HG03354 (cell line): ENCODE data around the gene HAPSTR1.
A peak's percentile ranks its signal among the peaks of the same experiment; 100 is the strongest.
"Not testable (repeated sequence)": the region's sequence is repeated elsewhere in the genome, so short reads cannot be mapped to it uniquely, and the experiment has no call there.

Experiments used
- ATAC-seq: cut with Tn5 transposase; IDR thresholded peaks from one replicate; pipeline ENCODE4 v1.9.1; 2021; ENCODE audit warnings: mild to moderate bottlenecking; ENCODE audit not compliant: unreplicated experiment, poor library complexity, severe bottlenecking

The HAPSTR1 gene, protein sequence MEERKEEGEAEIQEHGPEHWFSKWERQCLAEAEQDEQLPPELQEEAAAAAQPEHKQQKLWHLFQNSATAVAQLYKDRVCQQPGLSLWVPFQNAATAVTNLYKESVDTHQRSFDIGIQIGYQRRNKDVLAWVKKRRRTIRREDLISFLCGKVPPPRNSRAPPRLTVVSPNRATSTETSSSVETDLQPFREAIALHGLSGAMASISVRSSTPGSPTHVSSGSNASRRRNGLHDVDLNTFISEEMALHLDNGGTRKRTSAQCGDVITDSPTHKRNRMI

GRCh38 chr16:9090960-9091866 is at the start of gene HAPSTR1:
TSS of gene HAPSTR1 (plus strand) at chr16:9091644. CDS start at chr16:9092045, 401 bp downstream.
- peak; percentile 90 for ATAC-seq

GRCh38 chr16:9042533-9042932 is 48.9 kb upstream of the HAPSTR1 start:
- ATAC-seq = no peak

DNA sequence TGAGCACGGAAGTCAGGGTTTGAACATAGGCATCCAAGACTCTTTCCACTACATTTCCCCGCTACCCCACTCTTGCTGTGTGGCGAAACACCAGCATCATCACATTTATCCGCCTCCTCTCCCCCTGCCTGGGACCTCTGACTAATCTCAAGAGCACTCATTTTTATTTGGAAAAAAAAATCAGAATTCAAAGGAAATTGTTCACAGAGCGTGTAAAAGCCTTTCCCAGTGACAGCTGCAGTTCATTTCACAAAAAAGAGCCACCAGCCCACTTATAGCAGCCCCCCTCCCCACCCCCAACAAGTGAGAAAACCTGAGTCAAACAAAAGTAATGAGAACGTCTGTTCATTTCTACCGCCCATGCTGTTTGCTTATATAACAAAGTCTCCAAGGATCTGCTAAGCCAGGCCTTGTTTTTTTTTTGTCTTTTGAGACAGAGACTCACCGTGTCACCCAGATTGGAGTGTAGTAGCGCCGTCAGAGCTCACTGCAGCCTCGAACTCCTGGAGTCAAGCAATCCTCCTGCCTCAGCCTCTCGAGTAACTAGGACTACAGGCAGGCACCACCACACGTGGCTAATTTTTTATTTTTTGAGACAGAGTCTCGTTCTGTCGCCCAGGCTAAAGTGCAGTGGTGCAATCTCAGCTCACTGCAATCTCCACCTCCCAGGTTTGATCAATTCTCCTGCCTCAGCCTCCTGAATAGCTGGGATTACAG is 48.3 kb upstream of the HAPSTR1 start:
- no peak for ATAC-seq

DNA sequence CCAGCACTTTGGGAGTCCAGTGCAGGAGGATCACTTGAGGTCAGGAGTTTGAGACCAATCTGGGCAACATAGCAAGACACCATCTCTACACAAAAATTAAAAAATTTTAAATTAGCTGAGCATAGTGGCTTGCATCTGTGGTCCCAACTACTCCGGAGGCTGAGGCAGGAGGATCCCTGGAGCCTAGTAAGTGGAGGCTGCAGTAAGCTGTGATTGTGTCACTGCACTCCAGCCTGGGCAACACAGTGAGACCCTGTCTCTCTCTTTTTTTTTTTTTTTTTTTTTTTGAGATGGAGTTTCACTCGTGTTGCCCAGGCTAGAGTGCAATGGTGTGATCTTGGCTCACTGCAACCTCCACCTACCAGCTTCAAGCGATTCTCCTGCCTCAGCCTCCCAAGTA is 45.9 kb upstream of the HAPSTR1 start:
- not testable (repeated sequence) for ATAC-seq

- ATAC-seq = no peak
Observed at GRCh38 chr16:9046667-9047055, 44.8 kb upstream of the HAPSTR1 start.

GRCh38 chr16:9047689-9048301 is 43.6 kb upstream of the HAPSTR1 start:
- peak; percentile 67 for ATAC-seq

DNA sequence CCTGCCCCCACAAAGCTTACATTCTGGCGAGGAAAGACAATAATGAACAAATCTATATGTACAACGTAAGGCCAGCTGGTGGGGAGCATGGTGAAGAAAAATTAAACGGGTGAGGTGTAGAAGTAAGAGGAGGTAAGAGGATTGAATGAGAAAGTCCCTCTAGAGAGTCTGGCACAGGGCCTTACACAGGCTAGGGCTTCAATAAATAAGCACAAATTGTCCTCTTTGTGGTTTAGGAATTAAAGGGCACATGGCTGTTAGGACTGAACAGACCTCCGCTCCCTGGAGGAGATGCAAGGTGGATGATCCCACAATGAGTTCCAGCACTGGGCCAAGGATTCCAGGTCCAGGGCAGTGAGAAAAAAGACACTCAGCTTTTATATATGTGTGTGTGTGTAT is 43.1 kb upstream of the HAPSTR1 start:
- no peak for ATAC-seq

GRCh38 chr16:9049241-9049640 is 42.2 kb upstream of the HAPSTR1 start:
- ATAC-seq = no peak

DNA sequence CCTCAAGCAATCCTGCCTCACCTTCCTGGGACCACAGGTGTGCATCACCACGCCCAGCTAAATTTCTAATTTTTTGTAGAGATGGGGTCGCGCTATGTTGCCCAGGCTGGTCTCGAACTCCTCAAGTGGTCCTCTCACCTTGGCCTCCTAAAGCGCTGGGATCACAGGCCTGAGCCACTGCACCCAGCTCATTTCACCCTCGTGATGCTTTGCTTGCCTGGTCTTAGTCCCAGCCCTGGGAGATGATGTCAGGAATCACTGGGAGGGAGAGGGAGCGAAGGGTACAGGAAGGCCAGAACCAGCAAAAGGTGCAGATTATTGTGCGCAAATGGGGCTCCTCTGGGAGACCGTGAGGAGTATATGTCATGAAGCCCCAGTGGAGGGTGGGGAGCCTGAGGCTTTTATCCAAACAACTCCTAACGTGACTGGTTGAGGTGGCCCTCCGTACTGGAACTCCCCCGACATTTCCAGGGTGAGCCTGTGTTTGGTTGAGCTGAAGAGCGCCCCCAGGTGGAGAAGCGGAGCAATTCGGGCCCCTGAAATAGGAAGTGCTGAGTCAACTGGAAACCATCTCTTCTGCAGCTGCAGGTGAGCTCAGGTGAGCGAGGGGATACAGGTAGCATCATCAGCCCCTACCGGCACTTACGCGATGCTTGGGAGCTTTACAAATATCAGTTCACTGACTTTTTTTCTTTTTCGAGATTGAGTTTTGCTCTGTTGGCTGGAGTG is 41.2 kb upstream of the HAPSTR1 start:
- ATAC-seq = no peak

- no peak for ATAC-seq
Observed at GRCh38 chr16:9053006-9053601, 38.3 kb upstream of the HAPSTR1 start.

GRCh38 chr16:9054460-9054859 is 37.0 kb upstream of the HAPSTR1 start:
- ATAC-seq = no peak

DNA sequence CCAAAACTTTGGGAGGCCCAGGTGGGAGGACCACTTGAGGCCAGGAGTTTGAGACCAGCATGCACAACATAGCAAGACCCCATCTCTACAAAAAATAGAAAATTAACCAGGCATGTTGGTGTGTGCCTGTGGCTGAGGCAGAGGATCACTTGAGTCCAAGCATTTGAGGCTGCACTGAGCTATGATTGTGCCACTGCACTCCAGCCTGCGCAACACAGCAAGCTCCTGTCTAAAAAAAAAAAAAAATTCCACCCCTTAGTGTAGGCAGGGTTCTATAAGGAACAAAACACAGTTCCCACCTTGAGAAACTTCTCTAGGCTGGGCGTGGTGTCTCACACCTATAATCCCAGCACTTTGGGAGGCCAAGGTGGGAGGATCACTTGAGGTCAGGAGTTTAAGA is 36.3 kb upstream of the HAPSTR1 start:
- ATAC-seq = no peak

- no peak for ATAC-seq
Observed at GRCh38 chr16:9055661-9056060, 35.8 kb upstream of the HAPSTR1 start.

DNA sequence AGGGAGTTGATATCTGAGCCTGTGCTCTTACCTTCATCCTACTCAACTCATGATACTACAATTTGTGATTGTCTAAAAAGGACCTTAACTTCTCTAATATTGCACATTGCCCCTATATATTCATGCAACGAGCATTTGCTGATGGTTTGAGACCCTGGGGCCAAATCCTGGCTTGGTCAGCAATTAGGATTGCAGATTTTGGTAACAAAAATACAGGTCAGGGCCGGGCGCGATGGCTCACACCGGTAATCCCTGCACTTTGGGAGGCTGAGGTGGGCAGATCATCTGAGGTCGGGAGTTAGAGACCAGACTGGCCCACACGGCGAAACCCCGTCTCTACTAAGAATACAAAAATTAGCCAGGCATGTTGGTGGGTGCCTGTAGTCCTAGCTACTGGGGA is 35.4 kb upstream of the HAPSTR1 start:
- ATAC-seq = no peak

GRCh38 chr16:9058211-9058610 is 33.2 kb upstream of the HAPSTR1 start:
- ATAC-seq = no peak

- ATAC-seq = no peak
Observed at GRCh38 chr16:9060225-9060624, 31.2 kb upstream of the HAPSTR1 start.

DNA sequence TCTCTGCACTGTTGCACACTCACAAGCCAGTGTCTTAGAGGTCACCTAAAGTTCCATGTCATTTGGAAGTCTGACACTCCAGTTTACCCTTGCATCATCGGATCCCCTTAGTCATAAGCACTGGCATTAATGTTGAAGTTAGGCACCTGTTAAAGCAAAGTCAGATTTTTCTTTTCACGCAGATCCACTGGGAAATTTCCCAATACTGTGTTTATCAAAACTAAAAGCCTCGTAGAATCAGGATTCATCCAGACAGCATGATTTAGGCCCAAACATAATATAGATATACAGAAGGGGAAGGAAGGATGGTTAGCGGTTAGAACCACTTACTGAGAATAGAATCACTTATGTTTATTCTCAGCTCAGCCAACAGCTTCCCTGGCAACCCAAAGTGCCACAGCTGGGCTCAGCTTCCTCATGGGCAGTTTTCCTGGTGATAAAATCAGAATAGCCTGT is 30.1 kb upstream of the HAPSTR1 start:
- peak; percentile 72 for ATAC-seq

- ATAC-seq = no peak
Observed at GRCh38 chr16:9062301-9062700, 29.1 kb upstream of the HAPSTR1 start.

- ATAC-seq = no peak
Observed at GRCh38 chr16:9065077-9065476, 26.4 kb upstream of the HAPSTR1 start.
